GM19099 (cell line): ENCODE measurements around the gene RMI2.

ENCODE experiments used
- POLR2A ChIP-seq: IDR thresholded peaks from 3 replicates; pipeline ENCODE4 v1.6.1; 2011; ENCODE audit warnings: low read depth; ENCODE audit not compliant: insufficient read length; ENCODE audit errors: extremely low read depth

RMI2 gene

DNA sequence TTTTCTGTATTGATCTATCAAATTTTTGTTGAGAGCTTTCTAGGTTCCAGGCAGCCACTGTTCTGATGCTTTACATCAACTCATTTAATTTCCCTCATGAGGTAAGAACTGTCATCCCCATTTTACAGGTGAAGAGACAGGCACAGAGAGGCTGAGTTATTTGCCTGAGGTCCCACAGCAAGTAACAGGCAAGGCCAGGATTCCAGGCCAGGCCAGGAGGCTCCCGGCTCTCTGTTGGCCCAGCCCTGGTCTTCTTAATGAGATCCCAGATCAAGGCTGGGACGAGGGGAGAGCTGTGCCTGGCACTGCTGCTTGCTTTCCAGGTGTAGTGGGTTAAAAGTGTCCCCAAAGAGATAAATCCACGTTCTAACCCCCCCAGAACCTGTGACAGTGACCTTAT is 22.4 kb upstream of the RMI2 start:
- TF ChIP-seq POLR2A: no peak

- no peak for TF ChIP-seq POLR2A
Measured at GRCh38 chr16:11323551-11324336, 21.5 kb upstream of the RMI2 start.

DNA sequence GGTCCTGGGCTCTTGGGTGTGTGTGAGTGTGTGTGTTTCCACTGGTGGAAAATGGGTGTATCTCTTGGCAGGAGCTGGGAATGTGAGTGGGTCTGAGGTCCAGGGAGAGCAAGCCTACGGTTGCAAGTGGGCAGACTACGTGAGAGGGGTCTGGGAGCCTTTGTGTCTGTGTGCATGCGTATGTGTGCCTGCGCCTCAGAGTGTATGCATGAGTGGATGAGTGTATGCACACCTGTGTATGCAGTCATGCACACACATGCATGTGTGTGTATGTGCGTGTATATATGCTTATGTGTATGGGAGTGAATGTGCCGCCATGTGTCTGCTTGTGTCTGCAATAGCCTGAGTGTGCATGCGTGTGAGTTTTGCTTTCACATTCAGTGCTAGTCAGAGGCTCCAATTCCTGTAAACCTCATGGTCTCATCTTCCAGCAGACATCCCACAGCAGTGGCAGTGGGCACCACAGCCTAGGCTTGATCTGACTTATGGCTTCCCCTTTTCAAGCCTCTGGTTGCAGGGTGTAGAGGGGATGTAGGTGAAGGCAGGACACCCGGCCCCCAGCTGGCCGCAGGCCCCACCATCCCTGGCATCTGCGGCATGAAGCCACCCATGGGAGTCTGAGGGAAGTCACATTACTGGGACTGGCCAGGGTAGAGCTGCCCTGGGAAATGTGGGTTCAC is 19.7 kb upstream of the RMI2 start:
- TF ChIP-seq POLR2A: no peak

- TF ChIP-seq POLR2A: no peak
Measured at GRCh38 chr16:11326084-11326736, 19.0 kb upstream of the RMI2 start.

- no peak for TF ChIP-seq POLR2A
Measured at GRCh38 chr16:11326737-11327276, 18.5 kb upstream of the RMI2 start.

DNA sequence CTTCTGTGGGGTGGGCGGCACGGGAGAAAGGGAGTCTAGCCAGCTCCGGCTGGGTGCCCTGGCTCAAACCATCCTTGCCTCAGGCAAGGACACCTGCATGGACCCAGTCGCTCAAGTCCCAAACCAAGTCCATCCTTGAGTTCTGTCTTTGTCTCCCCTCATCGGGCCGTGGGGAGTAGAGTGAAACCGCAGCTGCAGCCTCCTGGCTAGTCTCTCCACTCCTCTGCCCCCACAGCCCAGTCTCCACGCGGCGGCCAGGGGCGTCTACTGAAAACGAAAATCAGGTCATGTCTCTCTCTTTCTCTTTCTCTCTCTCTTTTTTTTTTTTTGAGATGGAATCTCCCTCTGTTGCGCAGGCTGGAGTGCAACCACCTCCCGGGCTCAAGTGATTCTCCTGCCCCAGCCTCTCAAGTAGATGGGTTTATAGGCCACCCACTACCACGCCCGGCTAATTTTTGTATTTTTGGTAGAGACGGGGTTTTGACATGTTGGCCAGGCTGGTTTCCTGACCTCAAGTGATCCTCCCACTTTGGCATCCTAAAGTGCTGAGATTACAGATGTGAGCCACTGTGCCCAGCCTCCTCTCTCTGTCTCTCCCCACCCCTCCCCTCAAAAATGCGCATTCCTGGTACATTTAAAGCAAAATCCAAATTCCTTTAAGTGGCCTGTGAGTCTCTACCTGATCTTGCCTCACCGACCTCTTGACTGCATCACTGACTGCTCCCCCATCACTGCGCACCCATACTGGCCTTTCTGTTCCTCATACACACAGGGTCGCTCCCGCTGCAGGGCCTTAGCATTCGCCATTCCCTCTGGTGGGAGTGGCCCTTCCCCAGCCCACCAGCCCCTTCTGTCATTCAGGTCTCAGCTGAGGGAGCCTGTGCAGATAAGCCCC is 17.7 kb upstream of the RMI2 start:
- peak; percentile 41 for TF ChIP-seq POLR2A

DNA sequence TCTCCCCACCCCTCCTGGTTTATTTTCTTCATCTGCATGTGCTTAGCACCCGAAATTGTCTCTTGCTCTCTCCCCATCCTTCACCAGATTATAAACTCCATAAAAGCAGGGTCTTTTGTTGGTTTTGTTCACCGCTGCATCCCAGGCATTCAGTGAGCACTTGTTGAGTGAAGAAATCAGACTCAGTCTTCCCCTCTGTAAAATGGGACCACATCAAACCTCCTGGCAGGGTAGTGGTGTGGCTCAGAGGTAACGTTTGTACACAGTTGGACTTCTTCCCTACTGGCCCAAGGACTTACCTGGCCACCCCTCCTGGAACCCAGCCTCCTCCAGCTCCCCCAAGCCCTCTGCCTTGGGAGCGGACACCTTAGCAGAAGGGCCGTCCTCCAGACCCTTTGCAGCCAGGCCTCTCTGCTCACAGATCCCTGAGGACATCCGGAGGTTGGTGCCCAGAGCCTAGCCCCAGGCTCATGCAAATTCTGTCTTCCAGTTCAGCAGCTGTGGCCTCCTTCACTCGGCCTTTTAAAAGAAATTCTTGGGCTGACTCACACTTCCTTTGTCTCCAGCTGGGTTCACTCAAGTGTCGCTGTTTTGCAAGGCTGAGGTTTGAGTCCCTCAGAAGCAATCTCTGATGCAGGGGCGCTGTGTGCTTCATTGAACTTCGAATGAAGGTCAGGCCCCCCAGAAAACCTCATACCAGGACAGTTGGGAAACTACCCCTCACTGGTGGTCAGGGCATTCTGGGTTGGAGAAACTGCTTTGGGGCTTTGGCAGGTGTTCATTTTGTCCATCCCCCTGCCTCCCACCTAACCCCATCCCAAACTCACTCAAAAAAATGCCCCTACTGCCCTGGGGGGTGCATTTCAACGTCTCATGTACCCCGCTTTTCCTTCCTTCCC is 16.8 kb upstream of the RMI2 start:
- peak; percentile 64 for TF ChIP-seq POLR2A

DNA sequence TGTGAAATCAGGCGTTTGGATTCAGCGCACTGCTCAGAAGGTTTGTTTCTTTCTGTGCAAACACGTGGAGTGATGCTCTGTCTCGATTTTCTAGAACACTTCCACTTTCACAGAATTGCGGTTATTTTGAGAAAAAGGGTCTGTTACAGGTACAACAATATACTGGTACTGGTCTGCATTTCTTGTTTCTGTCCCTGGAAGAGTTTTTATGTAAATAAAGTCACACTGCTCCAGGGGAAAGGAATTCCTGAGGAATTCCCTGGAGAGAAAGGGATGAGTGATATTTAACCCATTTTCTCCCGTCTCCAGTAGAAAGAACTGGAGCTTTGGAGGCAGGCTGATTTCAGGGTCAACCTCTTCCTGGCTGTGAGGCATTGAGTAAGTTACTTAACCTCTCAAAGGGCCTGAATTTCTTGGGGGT is 16.2 kb upstream of the RMI2 start:
- no peak for TF ChIP-seq POLR2A

GRCh38 chr16:11329891-11330290 is 15.4 kb upstream of the RMI2 start:
- no peak for TF ChIP-seq POLR2A

DNA sequence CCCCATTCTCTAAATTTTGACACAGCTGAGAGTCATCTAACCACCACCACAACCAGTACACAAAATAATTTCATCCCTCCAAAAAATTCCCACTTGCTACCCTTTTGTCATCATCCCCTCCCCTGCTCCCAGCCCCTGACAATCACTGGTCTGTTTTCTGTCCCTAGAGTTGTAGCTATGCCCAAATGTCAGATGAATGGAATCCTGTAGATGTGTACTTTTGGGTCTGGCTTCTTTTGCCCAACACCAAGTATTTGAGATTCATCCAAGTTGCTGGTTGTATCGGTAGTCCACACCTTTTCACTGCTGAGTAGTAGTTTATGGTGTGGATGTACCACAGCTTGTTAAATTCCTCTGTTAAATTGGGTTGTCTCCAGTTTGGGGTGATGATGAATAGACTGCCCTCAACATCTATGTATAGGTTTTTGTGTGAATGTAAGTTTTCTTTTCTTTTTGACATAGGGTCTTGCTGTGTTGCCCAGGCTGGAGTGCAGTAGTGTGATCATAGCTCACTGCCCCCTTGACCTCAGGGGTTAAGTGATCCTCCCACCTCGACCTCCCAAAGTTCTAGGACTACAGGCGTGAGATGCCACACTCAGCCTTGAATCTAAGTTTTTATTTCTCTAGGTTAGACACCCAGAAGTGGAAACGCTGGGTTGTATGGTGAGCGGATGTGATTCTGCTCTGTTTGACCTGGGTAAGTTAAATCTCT is 14.6 kb upstream of the RMI2 start:
- no peak for TF ChIP-seq POLR2A

- TF ChIP-seq POLR2A: no peak
Measured at GRCh38 chr16:11331967-11332366, 13.3 kb upstream of the RMI2 start.

GRCh38 chr16:11333010-11333409 is 12.2 kb upstream of the RMI2 start:
- no peak for TF ChIP-seq POLR2A

DNA sequence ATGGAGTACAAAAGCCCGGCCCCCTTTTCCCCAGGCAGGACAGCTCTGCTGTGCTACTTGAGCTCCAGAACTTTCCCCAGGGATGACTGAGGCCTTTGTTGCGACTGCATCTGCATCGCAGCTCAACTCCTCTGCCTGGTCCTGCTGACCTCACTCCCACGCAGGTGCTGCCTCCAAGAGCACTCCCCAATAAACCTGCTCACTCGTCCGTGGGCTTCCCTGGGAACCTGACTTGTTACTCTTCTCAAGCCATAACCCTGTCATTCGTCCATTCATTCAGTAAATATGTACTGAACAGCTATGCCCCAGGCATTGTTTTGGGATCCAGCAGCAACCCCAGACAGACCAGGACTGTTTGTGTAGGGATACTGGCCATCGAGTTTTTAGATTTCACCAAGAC is 11.6 kb upstream of the RMI2 start:
- no peak for TF ChIP-seq POLR2A
